ENCODE results near the gene ADGRG2.

DNA sequence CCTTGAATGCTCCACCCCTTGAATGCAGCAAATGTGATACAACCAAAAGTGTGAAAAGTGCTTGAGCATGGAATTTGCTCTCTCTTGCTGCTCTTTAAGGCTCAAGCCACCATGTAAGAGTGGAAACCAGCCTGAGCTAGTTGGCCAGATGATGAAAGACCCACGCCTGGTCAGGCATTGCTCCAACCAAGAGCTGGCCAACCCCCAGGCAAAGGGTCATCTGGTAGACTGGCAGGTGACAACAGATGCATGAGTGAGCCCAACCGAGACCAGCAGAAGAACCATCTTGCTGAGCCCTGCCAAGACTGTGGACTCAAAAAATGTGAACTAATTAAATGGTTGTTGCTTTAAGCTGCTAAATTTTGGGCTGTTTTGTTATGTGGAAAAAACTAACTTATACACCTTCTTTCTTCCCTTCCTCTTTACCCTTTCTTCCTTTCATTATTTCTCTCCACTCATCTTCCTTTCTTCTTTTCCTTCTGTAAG is 32.7 kb downstream of the ADGRG2 start:
- TF ChIP-seq POLR2A (IDR thresholded peaks at IDR 0.05) (no peak), POLR2AphosphoS5 (IDR thresholded peaks at IDR 0.05) (no peak)
- TF ChIP-seq, protein P1, sequence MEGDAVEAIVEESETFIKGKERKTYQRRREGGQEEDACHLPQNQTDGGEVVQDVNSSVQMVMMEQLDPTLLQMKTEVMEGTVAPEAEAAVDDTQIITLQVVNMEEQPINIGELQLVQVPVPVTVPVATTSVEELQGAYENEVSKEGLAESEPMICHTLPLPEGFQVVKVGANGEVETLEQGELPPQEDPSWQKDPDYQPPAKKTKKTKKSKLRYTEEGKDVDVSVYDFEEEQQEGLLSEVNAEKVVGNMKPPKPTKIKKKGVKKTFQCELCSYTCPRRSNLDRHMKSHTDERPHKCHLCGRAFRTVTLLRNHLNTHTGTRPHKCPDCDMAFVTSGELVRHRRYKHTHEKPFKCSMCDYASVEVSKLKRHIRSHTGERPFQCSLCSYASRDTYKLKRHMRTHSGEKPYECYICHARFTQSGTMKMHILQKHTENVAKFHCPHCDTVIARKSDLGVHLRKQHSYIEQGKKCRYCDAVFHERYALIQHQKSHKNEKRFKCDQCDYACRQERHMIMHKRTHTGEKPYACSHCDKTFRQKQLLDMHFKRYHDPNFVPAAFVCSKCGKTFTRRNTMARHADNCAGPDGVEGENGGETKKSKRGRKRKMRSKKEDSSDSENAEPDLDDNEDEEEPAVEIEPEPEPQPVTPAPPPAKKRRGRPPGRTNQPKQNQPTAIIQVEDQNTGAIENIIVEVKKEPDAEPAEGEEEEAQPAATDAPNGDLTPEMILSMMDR (IDR thresholded peaks at IDR 0.05 in 8 of 11, conservative IDR thresholded peaks at IDR 0.05 in 3 of 11) = no peak

Data from spleen (tissue), 7 donors.